Sigmoid colon (tissue), 7 donors: ENCODE measurements around the gene TMPRSS9. TPM values are rescaled to one million over a fixed set of nuclear protein-coding genes. Genes with fewer than 3 reads are reported as not detected.

Source experiments
- DNase-seq: peaks from one replicate; pipeline ENCODE4 v3.0.0-alpha.2; 2019
- H3K27ac ChIP-seq, 4 donors: fragments of 200-600 bp; sonication (generic); one replicate each; pipeline ENCODE4 v1.5.1; 2016 to 2019; ENCODE audit warnings: mild to moderate bottlenecking in 1 of 4
- H3K27me3 ChIP-seq, 3 donors: fragments of 200-600 bp; sonication (generic); one replicate each; pipeline ENCODE4 v1.5.1; 2019; ENCODE audit warnings: mild to moderate bottlenecking in 1 of 3
- H3K36me3 ChIP-seq, 4 donors: fragments of 200-600 bp; sonication (generic); one replicate each; pipeline ENCODE4 v1.5.1; 2016 to 2019
- H3K4me1 ChIP-seq, 4 donors: fragments of 200-600 bp; sonication (generic); one replicate each; pipeline ENCODE4 v1.5.1; 2017 to 2019
- H3K4me3 ChIP-seq, 4 donors: fragments of 200-600 bp; sonication (generic); one replicate each; pipeline ENCODE4 v1.5.1; 2017 to 2019; ENCODE audit warnings: mild to moderate bottlenecking in 2 of 4, moderate library complexity in 1 of 4
- H3K9me3 ChIP-seq, 4 donors: fragments of 200-600 bp in 3 of 4; sonication (generic) in 3 of 4; one replicate each; pipeline versions ENCODE4 v1.5.1 to v1.6.1; 2013 to 2019
- EP300 ChIP-seq, 4 donors: sonication (generic); formaldehyde crosslinking; IDR thresholded peaks; one replicate each; pipeline ENCODE4 v1.6.1; 2017; ENCODE audit warnings: antibody characterized with exemption in 4 of 4
- POLR2A ChIP-seq, 2 donors: fragments of 450-650 bp; IDR thresholded peaks; one replicate each; pipeline ENCODE4 v1.6.1; 2016; ENCODE audit warnings: antibody characterized with exemption in 2 of 2, mild to moderate bottlenecking in 2 of 2, moderate library complexity in 2 of 2
- POLR2AphosphoS5 ChIP-seq, 4 donors: sonication (generic); formaldehyde crosslinking; IDR thresholded peaks; one replicate each; pipeline ENCODE4 v1.6.1; 2017; ENCODE audit warnings: antibody characterized with exemption in 4 of 4
- WGBS, 2 donors: extraction: QIAGEN DNeasy Blood & Tissue Kit; methylation state at CpG; one replicate each; pipeline ENCODE4 v1.1.7; 2013; 5-methylcytosine and 5-hydroxymethylcytosine counted together
- intact Hi-C: fragments of 100-400 bp; cut with DNase I; formaldehyde crosslinking; loops from one replicate; pipeline ENCODE4 v1.15.1; 2023
- polyA plus RNA-seq, 3 donors: library from polyadenylated mRNA; stranded (reverse); fragments of 200-250 nt; gene quantifications; one replicate each; pipeline ENCODE4 v1.2.3, GENCODE V29; 2013
- total RNA-seq, 4 donors: library from RNA; depleted of rRNA; stranded (reverse); fragments of >200 nt; gene quantifications; one replicate each; pipeline ENCODE4 v1.1.0, GENCODE V29; 2016
- TF ChIP-seq, protein P1 (sequence below), 4 experiments: fragments of 450-650 bp in 3 of 4; fragments of 200-600 bp in 1 of 4; IDR thresholded peaks; one replicate each; pipeline ENCODE4 v1.5.1; 2016 to 2019; ENCODE audit warnings: antibody characterized with exemption in 4 of 4, mild to moderate bottlenecking in 3 of 4, moderate library complexity in 2 of 4
- donor health status: healthy with polysubstance abuse.
- donor health status: Bipolar disorder and iron deficiency.
- donor health status: healthy.

The TMPRSS9 gene
- total and polyA plus RNA-seq, 7 donors: 0.16 to 0.68 (median 0.27) TPM; not detected in 3

DNA sequence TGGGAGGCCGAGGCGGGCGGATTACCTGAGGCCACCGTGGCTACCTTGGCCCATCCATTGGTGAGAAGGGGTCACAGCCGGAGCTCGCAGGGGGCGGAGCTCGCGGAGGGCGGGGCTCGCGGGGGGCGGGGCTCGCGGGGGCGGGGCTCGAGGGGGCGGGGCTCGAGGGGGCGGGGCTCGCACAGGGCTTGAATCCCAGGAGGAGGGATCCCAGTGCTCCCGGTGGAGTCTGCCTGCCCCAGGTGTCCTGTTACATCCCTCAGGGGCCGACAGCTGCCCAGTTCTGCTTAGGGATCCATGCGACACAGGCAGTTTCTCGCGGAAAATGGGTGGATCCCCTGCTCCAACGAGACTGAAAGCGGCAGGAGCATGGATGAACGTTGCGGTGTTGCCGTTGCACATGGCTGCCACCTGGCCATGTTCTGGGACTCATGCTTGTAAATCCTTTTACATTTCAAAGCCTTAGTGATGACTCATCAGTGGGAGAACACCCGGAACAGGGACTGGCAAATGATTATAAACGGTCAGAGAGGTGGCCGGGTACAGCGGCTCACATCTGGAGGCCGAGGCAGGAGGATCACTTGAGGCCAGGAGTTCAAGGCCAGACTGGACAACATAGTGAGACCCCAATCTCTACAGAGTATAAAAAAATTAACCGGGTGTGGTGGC, 25.1 kb downstream of the TMPRSS9 start:
- Histone ChIP-seq H3K4me1 (peaks cover 0 to 4% (median 2%) of the 10 kb centered on the region in 4 donors), H3K27me3 (peaks cover 0 to 22% (median 3%) of the 10 kb centered on the region in 3 donors), H3K36me3 (no peaks in the 10 kb centered on the region), H3K4me3 (no peak overlapping the region), H3K27ac (no peak overlapping the region), H3K9me3 (no peaks in the 10 kb centered on the region)
- TF ChIP-seq EP300 (IDR thresholded peaks at IDR 0.05): no peak
- TF ChIP-seq, protein P1, sequence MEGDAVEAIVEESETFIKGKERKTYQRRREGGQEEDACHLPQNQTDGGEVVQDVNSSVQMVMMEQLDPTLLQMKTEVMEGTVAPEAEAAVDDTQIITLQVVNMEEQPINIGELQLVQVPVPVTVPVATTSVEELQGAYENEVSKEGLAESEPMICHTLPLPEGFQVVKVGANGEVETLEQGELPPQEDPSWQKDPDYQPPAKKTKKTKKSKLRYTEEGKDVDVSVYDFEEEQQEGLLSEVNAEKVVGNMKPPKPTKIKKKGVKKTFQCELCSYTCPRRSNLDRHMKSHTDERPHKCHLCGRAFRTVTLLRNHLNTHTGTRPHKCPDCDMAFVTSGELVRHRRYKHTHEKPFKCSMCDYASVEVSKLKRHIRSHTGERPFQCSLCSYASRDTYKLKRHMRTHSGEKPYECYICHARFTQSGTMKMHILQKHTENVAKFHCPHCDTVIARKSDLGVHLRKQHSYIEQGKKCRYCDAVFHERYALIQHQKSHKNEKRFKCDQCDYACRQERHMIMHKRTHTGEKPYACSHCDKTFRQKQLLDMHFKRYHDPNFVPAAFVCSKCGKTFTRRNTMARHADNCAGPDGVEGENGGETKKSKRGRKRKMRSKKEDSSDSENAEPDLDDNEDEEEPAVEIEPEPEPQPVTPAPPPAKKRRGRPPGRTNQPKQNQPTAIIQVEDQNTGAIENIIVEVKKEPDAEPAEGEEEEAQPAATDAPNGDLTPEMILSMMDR (IDR thresholded peaks at IDR 0.05): no peak
- no peak for TF ChIP-seq POLR2A (IDR thresholded peaks at IDR 0.05)
- no peak for TF ChIP-seq POLR2AphosphoS5 (IDR thresholded peaks at IDR 0.05)
- DNase-seq: no peak
- intact Hi-C loops: no loop called here
- 13 to 24% methylated on average over 37 of the region's 37 CpGs for WGBS, 2 donors

DNA sequence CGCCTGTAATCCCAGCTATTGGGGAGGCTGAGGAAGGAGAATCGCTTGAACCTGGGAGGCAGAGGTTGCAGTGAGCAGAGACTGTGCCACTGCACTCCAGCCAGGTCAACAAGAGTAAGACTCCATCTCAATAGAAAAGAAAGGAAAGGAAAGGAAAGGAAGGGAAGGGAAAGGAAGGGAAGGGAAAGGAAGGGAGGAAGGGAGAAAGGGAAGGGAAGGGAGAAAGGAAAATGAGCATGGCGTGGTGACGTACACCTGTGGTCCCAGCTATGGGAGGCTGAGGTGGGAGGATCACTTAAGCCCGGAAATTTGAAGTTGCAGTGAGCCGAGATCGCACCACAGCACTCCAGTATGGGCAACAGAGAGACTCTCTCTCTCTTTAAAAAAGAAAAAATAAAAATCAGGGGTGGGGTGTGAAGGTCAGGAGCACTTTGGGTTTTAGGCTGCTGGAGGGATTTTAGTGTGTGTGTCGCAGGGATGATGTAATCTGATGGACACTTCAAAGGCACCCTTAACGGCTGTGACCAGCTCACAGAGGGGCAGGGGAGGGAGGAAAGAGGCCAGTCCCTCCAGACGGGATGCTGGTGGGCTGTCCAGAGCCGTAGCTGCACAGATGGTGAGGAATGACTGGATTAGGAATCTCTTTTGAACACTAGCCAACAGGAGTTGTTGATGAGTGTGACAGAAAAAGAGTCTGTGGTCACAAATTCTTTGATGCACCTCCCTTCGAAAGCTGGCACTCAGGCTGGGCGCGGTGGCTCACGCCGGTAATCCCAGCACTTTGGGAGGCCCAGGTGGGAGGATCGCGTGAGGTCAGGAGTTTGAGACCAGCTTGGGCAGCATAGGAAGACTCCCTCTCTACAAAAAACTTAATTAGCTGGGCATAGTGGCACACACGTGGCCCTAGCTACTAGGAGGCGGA, 27.6 kb downstream of the TMPRSS9 start:
- no peaks in the 10 kb centered on the region for H3K9me3 ChIP-seq
- 82 to 83% methylated on average over 20 of the region's 20 CpGs for WGBS, 2 donors
- peaks cover 0 to 4% (median 2%) of the 10 kb centered on the region in 4 donors for H3K4me1 ChIP-seq
- no peak overlapping the region for H3K4me3 ChIP-seq
- intact Hi-C loops: no loop called here
- no peak overlapping the region for H3K27ac ChIP-seq
- H3K27me3 ChIP-seq: peaks cover 0 to 22% (median 0%) of the 10 kb centered on the region in 3 donors
- DNase-seq: no peak
- TF ChIP-seq EP300 (IDR thresholded peaks at IDR 0.05) (no peak), POLR2A (IDR thresholded peaks at IDR 0.05) (no peak), POLR2AphosphoS5 (IDR thresholded peaks at IDR 0.05) (no peak)
- TF ChIP-seq, protein P1 (IDR thresholded peaks at IDR 0.05): no peak
- no peaks in the 10 kb centered on the region for H3K36me3 ChIP-seq

DNA sequence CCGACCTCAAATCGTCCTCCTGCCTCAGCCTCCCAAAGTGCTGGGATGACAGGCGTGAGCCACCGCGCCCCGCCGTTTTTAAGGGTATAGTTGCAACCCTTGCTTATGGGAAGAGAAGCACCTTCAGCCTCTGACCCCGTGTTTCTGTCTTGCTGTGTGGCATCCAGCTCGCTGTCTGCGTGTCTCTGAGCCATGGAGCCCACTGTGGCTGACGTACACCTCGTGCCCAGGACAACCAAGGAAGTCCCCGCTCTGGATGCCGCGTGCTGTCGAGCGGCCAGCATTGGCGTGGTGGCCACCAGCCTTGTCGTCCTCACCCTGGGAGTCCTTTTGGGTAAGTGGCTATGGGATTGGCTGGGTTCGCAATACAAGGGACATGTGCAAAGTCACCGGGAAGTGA, 29.5 kb downstream of the TMPRSS9 start:
- Histone ChIP-seq H3K27me3 (peaks cover 0 to 22% (median 0%) of the 10 kb centered on the region in 3 donors), H3K4me1 (peaks cover 0 to 4% (median 2%) of the 10 kb centered on the region in 4 donors), H3K4me3 (no peak overlapping the region), H3K9me3 (no peaks in the 10 kb centered on the region), H3K27ac (no peak overlapping the region), H3K36me3 (no peaks in the 10 kb centered on the region)
- 84 to 85% methylated on average over 21 of the region's 21 CpGs for WGBS, 2 donors
- intact Hi-C loops: no loop called here
- TF ChIP-seq POLR2A (IDR thresholded peaks at IDR 0.05): no peak
- TF ChIP-seq, protein P1 (IDR thresholded peaks at IDR 0.05): no peak
- TF ChIP-seq POLR2AphosphoS5 (IDR thresholded peaks at IDR 0.05): no peak
- no peak for TF ChIP-seq EP300 (IDR thresholded peaks at IDR 0.05)
- DNase-seq: no peak

DNA sequence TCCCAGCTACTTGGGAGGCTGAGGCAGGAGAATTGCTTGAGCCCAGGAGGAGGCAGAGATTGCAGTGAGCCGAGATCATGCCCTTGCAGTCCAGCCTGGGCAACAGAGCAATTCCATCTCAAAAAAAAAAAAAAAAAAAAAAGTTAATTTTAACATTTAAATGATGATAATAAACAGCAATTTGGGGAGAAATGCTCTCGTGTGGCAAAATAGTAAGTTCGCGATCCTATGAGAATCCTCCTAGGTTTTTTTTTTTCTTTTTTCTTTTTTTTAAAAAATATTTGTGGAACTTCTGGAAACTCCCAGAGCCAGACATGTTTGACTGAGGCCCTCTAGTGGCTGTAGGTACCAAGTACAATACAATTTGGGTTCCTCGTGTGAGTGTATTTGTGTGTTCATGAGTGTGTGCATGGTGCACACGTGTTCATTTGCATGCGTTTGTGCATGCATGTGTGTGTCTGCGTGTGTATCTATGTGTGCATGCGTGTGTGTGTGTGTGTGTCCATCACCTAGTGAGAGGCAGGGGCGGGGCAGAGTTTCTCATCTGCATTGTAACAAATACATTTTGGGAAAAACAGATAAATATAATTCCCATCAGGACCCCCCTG, 31.2 kb downstream of the TMPRSS9 start:
- 5 to 7% methylated on average over 10 of the region's 10 CpGs for WGBS, 2 donors
- Histone ChIP-seq H3K27me3 (peaks cover 0 to 19% (median 4%) of the 10 kb centered on the region in 3 donors), H3K4me3 (no peak overlapping the region), H3K36me3 (no peaks in the 10 kb centered on the region), H3K9me3 (no peaks in the 10 kb centered on the region), H3K4me1 (no peaks in the 10 kb centered on the region), H3K27ac (no peak overlapping the region)
- TF ChIP-seq POLR2AphosphoS5 (IDR thresholded peaks at IDR 0.05) (no peak), EP300 (IDR thresholded peaks at IDR 0.05) (no peak), POLR2A (IDR thresholded peaks at IDR 0.05) (no peak)
- TF ChIP-seq, protein P1 (IDR thresholded peaks at IDR 0.05): peak; percentile 59 to 82 (median 76)
- no peak for DNase-seq
- intact Hi-C loops: loop anchor here (2.0 kb wide), 3 partner anchors 116 to 234 kb away; partner anchors contain the start of genes PLEKHJ1 and SF3A2
